Measurements from ENCODE around the gene HBG2.
"Not testable (repeated sequence)": the region's sequence is repeated elsewhere in the genome, so short reads cannot be mapped to it uniquely, and the experiment has no call there.

Gene HBG2

GRCh38 chr11:5254646-5255413, at the start of gene HBG2:
Gene HBG2, minus strand, starts transcription at chr11:5254781. Its CDS starts 53 bp downstream, at chr11:5254728.
- DNase-seq = not testable (repeated sequence)

GRCh38 chr11:5304046-5304445, 49.5 kb upstream of the HBG2 start:
- no peak for DNase-seq

DNA sequence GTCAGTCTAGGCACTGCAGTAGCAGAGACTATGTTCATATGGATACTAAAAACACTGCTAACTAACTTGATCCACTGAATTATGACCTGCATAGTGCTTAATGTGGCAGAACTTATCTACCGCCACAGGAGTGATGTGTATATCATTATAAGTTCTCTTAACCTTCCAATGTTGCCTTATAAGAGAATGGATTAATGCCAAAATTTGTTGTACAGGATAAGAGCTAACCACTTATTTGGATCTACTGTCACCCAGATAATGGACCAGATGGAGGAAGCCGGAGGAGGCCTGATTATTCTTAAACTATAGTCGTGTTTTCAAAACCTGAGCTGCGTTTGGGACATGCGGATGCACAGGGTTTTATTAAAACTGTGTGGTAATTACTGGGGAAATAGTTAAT, 49.0 kb upstream of the HBG2 start:
- DNase-seq = no peak

DNA sequence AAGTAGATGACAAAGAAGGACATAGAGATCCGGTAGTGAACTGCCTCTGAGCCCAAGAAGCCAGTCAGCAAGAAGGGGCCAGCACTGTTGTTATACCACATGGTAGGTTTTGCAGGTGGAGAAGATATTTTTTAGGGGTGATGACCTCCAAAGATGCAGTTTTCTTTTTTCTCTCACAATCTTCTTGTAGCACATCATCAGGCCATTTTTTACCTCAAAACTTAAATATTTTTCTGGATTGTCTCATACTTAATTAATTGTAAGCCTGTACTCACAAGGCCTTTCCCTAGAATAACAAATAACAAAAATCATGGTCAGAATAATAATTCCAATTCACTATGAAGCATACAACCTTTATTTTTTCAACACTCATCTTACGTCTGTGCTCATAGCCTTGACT, 47.3 kb upstream of the HBG2 start, which contains the start of gene OR51B4:
Gene OR51B4, minus strand, starts transcription at position 101 of the 400 bp plus-strand sequence. Its CDS starts 0 bp downstream, at position 101.
- DNase-seq = no peak

DNA sequence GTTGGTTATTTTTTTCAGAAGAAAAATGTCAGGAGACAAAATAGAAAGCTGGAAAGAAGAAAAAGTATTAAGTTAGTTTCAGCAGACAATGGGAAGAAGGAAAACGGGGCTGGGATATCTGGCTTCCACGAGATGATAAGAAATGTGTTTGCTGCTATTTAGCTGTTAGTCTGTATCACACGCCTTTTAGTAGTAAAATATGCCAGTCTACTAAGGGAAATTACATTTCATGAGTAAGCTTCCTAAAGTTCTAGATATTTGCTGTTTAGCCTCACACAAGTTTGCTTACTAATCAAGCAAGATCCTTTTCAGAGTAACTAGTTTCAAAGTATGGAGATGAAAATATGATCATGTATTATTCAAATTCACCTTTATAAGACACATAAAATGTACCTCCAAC, 45.7 kb upstream of the HBG2 start:
- no peak for DNase-seq

GRCh38 chr11:5298451-5298850, 43.9 kb upstream of the HBG2 start:
- DNase-seq = no peak

- no peak for DNase-seq
These were observed 43.2 kb upstream of the HBG2 start for GRCh38 chr11:5297721-5298323.

- DNase-seq = not testable (repeated sequence)
These were observed 39.9 kb upstream of the HBG2 start for GRCh38 chr11:5294342-5294995.

- DNase-seq = no peak
These were observed 38.4 kb upstream of the HBG2 start for GRCh38 chr11:5293028-5293427.

GRCh38 chr11:5291207-5291838, 36.7 kb upstream of the HBG2 start:
- DNase-seq = no peak

- DNase-seq = no peak
These were observed 35.5 kb upstream of the HBG2 start for GRCh38 chr11:5290106-5290505.

GRCh38 chr11:5289696-5290095, 35.1 kb upstream of the HBG2 start:
- no peak for DNase-seq

- no peak for DNase-seq
These were observed 34.4 kb upstream of the HBG2 start for GRCh38 chr11:5288906-5289550.

DNA sequence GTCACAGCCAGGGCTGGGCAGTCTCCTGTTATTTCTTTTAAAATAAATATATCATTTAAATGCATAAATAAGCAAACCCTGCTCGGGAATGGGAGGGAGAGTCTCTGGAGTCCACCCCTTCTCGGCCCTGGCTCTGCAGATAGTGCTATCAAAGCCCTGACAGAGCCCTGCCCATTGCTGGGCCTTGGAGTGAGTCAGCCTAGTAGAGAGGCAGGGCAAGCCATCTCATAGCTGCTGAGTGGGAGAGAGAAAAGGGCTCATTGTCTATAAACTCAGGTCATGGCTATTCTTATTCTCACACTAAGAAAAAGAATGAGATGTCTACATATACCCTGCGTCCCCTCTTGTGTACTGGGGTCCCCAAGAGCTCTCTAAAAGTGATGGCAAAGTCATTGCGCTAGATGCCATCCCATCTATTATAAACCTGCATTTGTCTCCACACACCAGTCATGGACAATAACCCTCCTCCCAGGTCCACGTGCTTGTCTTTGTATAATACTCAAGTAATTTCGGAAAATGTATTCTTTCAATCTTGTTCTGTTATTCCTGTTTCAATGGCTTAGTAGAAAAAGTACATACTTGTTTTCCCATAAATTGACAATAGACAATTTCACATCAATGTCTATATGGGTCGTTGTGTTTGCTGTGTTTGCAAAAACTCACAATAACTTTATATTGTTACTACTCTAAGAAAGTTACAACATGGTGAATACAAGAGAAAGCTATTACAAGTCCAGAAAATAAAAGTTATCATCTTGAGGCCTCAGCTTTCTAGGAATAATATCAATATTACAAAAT, 33.7 kb upstream of the HBG2 start:
- no peak for DNase-seq

DNA sequence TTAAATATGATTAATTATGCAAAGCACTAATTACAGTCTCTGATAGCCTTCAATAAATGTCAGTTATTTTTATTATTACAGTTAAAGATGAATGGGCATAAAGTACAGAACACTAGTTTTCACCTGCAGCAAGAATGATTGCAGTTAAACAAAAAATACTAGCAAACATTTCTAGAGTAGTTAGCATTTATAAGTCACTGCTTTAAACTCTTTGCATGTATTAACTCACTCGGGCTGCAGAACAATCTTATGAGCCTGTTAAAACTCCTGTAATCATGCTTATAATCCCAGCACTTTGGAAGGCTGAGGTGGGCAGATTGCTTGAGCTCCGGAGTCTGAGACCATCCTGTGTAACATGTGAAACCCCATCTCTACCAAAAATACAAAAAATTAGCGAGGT, 32.3 kb upstream of the HBG2 start:
- no peak for DNase-seq

GRCh38 chr11:5286351-5286750, 31.8 kb upstream of the HBG2 start:
- DNase-seq = no peak

DNA sequence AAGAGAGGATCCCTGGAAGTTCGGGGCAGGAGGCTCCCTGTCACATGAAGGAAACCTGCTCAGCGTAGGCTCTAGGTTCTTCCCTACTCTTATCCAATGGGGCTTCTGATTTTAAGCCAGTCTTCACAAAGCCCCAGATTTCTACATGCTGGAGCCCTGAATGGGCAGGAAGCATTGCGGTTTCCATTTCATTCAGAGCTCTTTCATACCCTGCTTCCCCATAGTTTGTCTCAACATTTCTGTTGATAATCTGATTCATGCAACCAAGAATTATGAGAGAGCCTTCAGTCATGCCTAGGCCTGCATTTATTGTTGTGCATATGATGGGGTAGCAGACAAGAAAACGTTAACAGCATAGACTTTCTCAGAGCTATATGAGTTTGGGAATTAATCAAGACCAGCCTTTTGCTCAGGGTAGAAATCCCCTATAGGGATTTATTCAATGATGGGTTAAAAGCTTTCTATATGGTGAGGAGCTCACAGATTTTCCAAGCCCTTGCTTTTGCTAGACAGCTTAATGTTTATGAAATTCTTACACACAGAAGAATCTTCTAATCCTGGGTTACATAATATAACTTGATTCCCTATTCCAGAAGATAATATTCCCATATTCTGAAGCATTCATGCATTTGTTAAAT, 31.2 kb upstream of the HBG2 start:
- DNase-seq = no peak

- DNase-seq = no peak
These were observed 30.1 kb upstream of the HBG2 start for GRCh38 chr11:5284637-5285036.

GRCh38 chr11:5283882-5284281, 29.3 kb upstream of the HBG2 start:
- DNase-seq = no peak

GRCh38 chr11:5283086-5283485, 28.5 kb upstream of the HBG2 start:
- no peak for DNase-seq

DNA sequence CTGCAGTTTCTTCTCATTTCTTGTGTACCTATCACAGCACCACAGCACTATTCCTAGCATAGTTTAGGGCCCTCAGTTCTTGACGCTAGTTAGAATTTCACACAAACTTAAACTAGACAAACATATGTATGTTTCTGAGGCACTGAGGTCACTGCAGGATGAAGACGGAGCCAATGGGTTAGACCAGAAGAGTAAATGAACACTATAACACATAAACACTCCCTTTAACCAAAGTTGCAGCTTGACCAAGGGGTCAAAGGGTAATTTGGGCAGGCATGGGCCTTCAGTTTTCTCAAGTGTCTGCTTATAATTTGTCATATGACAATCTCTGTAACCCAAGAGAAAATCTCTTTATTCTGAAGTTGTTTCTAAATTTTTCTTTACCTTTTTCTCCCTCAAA, 28.0 kb upstream of the HBG2 start:
- no peak for DNase-seq

- no peak for DNase-seq
These were observed 27.0 kb upstream of the HBG2 start for GRCh38 chr11:5281596-5281995.
